ENCODE results near the gene CERK. TPM values are rescaled to one million over a fixed set of nuclear protein-coding genes. Genes with fewer than 3 reads are reported as not detected.
A peak's percentile ranks its signal among the peaks of the same experiment; 100 is the strongest.
"Not testable (repeated sequence)": the region's sequence is repeated elsewhere in the genome, so short reads cannot be mapped to it uniquely, and the experiment has no call there.

Gene CERK
- total and polyA plus RNA-seq, 7 donors, result 23.9 to 45.5 (median 28.2) TPM

DNA sequence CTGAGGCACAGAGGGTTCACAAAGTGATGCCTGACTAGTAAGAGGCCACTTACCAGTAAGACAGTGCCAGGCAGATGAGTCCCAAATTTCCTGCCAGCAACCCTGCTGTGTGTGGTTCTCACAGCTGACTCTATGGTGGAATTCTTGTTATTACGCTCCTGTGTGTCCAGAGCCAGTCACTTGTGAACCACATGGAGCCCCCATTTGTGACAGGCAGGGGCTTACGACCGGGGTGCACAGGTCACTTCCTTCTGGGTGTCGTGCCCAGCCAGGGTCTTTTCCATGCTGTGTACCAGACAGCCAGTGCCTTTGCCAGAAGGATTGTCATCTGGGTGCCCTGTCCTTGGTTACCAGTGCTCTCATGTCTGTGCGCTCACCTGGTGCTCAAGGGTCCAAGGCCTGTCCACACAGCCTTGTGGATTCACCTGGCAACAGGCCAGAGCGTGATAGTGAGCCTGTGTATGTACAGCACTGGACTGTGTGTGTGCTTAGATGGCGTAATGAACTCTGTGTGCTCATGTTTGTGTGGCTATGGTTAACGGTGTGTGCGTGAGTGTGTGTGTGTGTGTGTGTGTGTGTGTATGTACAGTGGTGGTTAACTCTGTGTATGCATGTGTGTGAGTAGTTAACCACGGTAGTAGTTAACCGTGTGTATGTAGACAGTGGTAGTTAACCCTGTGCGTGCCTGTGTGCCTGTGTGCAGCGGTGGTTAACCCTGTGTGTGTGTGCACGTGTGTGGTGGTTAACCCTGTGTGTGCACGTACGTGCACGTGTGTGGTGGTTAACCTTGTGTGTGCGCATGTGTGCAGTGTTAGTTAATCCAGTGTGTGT, 99.2 kb downstream of the CERK start:
- Histone ChIP-seq H3K27me3 (no peaks in the 10 kb centered on the region), H3K4me1 (peaks cover 0 to 55% (median 34%) of the 10 kb centered on the region in 4 donors), H3K4me3 (no peak overlapping the region), H3K9me3 (no peaks in the 10 kb centered on the region), H3K36me3 (no peaks in the 10 kb centered on the region), H3K27ac (peak overlapping the region in 1 of 4 donors; percentile 15)
- TF ChIP-seq POLR2A (IDR thresholded peaks at IDR 0.05), result no peak
- no peak for DNase-seq
- intact Hi-C loops (cut with DNase I), result no loop called here
- 68 to 77% methylated on average over 18 of the region's 18 CpGs for WGBS, 2 donors

DNA sequence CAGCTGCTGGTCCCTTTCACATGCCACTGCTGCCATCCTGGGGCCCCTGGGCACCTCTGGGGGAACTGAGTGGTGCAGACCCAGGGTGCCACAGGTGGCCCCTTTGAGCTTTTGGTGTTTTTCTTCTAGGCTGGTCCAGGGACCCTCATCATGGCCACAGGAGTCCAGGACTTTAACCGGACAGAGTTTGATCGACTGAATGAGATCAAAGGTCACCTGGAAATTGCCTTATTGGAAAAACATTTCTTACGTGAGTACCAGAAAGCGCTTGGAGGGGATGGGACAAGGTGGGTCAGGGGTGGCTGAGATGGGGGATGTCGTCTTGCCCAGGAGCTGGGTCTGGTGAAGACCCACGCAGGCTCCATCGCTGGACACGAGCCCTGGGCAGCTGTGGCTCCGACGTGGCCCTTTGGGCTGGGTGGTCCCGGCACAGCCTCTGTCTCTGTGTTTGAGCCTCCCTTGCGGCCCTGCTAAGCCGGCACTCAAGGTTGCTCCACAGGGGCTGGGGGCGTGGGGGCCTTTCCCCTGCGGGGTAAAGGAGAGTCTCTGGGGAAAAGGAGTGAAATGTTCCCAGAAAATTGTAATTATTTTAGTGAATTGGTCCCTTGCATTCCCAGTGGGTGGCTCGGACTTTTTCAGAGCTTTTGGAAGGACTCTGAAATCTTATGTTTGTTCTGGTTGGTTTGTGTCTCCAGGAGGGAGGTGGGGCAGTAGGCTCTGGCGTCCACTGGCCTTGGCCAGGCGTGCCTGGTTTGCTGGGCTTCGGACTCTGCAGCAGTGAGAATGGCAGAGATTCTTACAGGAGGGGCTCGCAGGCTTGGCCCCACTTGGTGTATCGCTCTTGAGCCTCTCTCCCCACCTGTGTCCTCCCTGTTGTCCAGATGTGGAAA, 100.1 kb downstream of the CERK start:
- no peak for DNase-seq
- H3K27ac ChIP-seq, result peak overlapping the region in 1 of 4 donors; percentile 15
- no peaks in the 10 kb centered on the region for H3K27me3 ChIP-seq
- WGBS, 2 donors, result 80 to 92% methylated on average over 21 of the region's 21 CpGs
- no peak overlapping the region for H3K4me3 ChIP-seq
- peaks cover 0 to 55% (median 33%) of the 10 kb centered on the region in 4 donors for H3K4me1 ChIP-seq
- intact Hi-C loops (cut with DNase I), result no loop called here
- H3K9me3 ChIP-seq, result no peaks in the 10 kb centered on the region
- TF ChIP-seq POLR2AphosphoS5 (IDR thresholded peaks at IDR 0.05) (no peak), EP300 (IDR thresholded peaks at IDR 0.05) (no peak), POLR2A (IDR thresholded peaks at IDR 0.05) (no peak)
- TF ChIP-seq, protein P1, sequence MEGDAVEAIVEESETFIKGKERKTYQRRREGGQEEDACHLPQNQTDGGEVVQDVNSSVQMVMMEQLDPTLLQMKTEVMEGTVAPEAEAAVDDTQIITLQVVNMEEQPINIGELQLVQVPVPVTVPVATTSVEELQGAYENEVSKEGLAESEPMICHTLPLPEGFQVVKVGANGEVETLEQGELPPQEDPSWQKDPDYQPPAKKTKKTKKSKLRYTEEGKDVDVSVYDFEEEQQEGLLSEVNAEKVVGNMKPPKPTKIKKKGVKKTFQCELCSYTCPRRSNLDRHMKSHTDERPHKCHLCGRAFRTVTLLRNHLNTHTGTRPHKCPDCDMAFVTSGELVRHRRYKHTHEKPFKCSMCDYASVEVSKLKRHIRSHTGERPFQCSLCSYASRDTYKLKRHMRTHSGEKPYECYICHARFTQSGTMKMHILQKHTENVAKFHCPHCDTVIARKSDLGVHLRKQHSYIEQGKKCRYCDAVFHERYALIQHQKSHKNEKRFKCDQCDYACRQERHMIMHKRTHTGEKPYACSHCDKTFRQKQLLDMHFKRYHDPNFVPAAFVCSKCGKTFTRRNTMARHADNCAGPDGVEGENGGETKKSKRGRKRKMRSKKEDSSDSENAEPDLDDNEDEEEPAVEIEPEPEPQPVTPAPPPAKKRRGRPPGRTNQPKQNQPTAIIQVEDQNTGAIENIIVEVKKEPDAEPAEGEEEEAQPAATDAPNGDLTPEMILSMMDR (IDR thresholded peaks at IDR 0.05), result no peak
- H3K36me3 ChIP-seq, result no peaks in the 10 kb centered on the region

DNA sequence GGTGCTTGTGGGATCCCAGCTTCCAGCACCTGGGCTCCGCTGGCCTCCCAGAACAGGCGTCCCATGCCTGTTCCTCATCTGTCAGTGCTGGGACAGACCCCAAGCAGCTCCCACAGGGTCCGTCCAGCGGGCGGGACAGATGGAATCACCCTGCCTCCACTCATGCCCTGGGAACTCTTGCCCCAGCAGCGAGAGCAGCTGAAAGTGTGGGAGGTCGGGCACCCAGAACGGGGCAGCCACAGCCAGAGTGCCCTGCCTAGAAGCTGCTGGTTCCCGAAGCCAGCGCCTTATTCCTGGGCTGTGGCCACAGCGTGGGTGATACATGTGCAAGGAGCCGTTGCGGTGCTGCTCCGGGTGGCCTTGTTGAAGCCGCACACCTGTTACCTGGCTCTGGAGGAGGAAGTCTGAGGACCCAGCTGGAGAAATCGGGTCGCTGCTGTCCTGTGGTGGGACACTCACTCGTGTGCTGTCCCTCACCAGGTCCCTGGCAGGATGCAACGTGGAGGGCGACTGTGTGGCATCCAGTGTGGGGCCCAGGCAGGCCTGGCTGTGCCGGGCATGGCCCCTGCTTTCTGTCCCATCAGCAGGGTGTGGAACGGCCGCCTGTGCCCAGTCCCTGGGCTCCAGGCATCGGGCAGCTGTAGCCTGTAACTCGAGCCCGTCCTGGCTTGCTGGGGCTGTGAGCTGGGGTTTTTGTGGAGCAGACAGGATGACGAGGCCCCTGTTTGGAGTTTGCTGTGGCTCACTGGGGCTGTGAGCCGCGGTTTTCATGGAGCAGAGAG, 101.6 kb downstream of the CERK start:
- peak overlapping the region in 1 of 4 donors; percentile 25 for H3K27ac ChIP-seq
- WGBS, 2 donors, result 90 to 92% methylated on average over 29 of the region's 29 CpGs
- H3K27me3 ChIP-seq, result no peaks in the 10 kb centered on the region
- no peaks in the 10 kb centered on the region for H3K9me3 ChIP-seq
- intact Hi-C loops (cut with DNase I), result no loop called here
- H3K4me1 ChIP-seq, result peaks cover 0 to 39% (median 18%) of the 10 kb centered on the region in 4 donors
- no peaks in the 10 kb centered on the region for H3K36me3 ChIP-seq
- TF ChIP-seq POLR2AphosphoS5 (IDR thresholded peaks at IDR 0.05), result no peak
- no peak for TF ChIP-seq POLR2A (IDR thresholded peaks at IDR 0.05)
- no peak for TF ChIP-seq EP300 (IDR thresholded peaks at IDR 0.05)
- TF ChIP-seq, protein P1 (IDR thresholded peaks at IDR 0.05), result no peak
- DNase-seq, result no peak
- no peak overlapping the region for H3K4me3 ChIP-seq

DNA sequence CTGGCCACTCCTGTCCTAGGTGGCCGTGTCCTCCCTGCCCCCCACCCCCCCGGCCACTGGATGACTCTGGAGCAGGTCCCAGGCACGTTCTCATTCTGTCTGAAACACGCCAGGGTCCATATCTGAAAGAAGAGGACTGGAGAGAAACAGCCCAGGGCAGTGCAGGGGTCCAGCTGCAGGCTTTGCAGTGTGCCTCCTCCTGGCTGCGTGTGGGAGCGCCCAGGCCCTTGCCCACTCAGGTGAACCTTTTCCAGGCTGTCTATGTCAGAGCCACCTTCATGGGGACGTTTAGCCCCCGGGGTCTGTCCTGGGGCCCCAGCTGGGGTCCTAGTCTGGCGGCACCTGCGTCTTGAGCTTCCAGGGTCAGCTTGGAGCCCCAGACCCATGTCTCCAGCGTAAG, 102.3 kb downstream of the CERK start:
- Histone ChIP-seq H3K36me3 (no peaks in the 10 kb centered on the region), H3K4me3 (no peak overlapping the region), H3K27me3 (no peaks in the 10 kb centered on the region), H3K4me1 (peaks cover 0 to 33% (median 13%) of the 10 kb centered on the region in 4 donors), H3K9me3 (no peaks in the 10 kb centered on the region), H3K27ac (peak overlapping the region in 1 of 4 donors; percentile 25)
- TF ChIP-seq POLR2A (IDR thresholded peaks at IDR 0.05) (no peak), POLR2AphosphoS5 (IDR thresholded peaks at IDR 0.05) (no peak), EP300 (IDR thresholded peaks at IDR 0.05) (no peak)
- TF ChIP-seq, protein P1 (IDR thresholded peaks at IDR 0.05), result no peak
- WGBS, 2 donors, result 78 to 87% methylated on average over 11 of the region's 11 CpGs
- no peak for DNase-seq
- intact Hi-C loops (cut with DNase I), result no loop called here

DNA sequence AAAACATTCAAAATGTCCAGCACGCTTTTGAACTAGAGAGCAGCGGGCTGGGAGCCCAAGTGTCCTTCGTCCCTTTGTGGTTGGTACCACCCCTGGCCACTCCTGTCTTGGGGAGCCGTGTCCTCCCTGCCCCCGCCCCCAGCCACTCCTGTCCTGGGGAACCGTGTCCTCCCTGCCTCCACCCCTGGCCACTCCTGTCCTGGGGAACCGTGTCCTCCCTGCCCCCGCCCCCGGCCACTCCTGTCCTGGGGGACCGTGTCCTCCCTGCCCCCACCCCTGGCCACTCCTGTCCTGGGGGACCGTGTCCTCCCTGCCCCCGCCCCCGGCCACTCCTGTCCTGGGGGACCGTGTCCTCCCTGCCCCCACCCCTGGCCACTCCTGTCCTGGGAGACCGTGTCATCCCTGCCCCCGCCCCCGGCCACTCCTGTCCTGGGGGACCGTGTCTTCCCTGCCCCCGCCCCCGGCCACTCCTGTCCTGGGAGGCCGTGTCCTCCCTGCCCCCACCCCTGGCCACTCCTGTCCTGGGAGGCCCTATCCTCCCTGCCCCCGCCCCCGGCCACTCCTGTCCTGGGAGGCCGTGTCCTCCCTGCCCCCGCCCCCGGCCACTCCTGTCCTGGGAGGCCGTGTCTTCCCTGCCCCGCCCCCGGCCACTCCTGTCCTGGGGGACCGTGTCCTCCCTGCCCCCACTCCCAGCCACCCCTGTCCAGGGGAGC, 102.9 kb downstream of the CERK start:
- peaks cover 0 to 27% (median 10%) of the 10 kb centered on the region in 4 donors for H3K4me1 ChIP-seq
- H3K27me3 ChIP-seq; H3K4me3 ChIP-seq; intact Hi-C loops (cut with DNase I); H3K27ac ChIP-seq; DNase-seq; H3K36me3 ChIP-seq; H3K9me3 ChIP-seq: not testable (repeated sequence)
- WGBS, 2 donors, result 28 to 65% methylated on average over 28 of the region's 30 CpGs
